HG02840 (cell line): Measurements from ENCODE around the gene FAF1.

Experiments
- ATAC-seq: cut with Tn5 transposase; IDR thresholded peaks from one replicate; pipeline ENCODE4 v1.9.1; 2021; ENCODE audit warnings: mild to moderate bottlenecking, moderate library complexity, moderate number of reproducible peaks; ENCODE audit not compliant: unreplicated experiment, low FRiP score

Gene FAF1

DNA sequence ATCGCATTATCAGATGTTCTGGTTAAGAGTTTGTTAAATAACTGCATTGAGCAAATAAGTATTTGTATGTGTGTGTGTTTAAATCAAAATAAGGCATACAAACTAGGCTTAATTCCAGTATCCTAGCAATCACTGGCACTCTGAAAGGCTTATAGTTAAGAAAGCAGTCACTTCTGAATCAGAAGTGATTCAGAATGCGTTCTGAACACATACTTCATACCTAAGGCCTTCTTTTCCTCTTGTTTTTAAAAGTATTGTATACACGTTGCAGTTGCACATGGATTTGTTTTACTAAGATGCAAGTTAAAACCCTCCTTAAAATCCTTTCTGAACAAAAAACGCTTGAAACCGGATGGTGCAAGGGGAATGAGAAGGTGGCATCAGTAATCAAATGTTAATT, 298.4 kb downstream of the FAF1 start:
- ATAC-seq: no peak

DNA sequence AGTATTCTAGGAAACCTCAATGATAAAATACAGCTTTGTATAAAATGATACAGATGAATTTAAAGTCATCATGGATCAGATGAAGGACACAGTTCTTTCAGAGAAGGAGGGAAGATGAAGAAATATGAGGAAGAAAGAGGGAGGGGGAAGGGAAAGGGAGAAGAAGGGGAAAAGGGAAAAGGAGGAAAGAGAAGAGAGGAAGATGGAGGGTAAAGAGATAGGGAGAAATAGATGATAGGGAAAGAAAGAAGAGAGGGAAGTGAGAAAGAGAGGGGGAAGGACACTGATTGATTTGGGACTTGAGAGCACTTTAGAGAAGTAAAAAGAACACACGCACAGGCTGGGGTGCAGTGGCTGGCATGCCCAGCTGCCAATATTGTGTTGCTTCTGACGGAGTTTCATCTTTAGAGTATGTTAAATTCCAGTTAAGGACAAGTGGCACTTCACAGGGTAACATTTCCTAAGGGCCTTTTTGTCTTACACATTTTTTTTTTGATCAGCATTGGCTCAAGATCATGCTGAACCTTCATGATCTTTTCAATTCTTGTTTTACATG, 300.9 kb downstream of the FAF1 start:
- ATAC-seq: no peak

DNA sequence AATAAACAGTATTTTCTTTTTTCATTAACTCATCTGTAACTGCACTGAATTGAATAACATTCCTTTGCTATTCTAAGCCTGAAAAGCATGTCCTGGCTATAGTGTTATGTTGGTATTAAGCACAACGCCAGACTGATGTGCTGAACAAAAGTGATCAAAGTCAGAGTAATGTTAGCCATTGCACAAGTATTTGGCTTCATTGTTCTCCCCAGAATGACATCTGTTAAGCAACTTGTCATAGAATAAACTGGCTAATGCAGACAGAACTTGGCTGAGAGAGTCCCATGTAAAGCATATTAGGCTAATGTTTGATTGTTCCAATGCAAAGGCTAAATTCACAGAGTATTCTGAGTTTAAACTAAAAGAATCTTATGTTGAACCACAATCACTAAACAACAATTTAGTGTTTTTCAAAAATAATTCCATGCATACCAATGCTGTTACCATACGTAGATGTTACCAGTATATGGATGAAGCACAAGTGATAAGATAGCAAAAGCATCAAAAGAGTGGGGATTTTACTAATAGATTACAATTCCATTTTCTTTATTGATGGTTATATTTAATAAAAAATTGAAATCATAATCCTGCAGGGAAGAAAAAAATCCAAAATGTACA, 301.5 kb downstream of the FAF1 start:
- no peak for ATAC-seq

DNA sequence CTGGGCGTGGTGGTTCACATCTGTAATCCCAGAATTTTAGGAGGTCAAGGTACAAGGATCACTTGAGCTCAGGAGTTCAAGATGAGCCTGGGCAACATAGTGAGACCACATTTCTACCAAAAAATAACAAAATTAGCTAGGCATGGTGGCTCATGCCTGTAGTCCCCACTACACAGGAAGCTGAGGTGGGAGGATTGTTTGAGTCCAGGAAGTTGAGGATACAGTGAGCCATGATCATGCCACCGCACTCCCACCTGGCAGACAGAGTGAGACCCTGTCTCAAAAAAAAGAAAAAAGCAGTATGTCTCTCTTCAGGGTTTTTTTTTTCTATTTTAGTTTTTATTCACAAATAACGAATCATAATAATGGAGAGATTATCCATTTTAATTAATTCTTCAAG, 303.1 kb downstream of the FAF1 start:
- no peak for ATAC-seq

GRCh38 chr1:50651476-50652263, 308.4 kb downstream of the FAF1 start:
- no peak for ATAC-seq

GRCh38 chr1:50646526-50646925, 313.5 kb downstream of the FAF1 start:
- ATAC-seq: no peak

- no peak for ATAC-seq
Observed at GRCh38 chr1:50645139-50645538, 314.9 kb downstream of the FAF1 start.

DNA sequence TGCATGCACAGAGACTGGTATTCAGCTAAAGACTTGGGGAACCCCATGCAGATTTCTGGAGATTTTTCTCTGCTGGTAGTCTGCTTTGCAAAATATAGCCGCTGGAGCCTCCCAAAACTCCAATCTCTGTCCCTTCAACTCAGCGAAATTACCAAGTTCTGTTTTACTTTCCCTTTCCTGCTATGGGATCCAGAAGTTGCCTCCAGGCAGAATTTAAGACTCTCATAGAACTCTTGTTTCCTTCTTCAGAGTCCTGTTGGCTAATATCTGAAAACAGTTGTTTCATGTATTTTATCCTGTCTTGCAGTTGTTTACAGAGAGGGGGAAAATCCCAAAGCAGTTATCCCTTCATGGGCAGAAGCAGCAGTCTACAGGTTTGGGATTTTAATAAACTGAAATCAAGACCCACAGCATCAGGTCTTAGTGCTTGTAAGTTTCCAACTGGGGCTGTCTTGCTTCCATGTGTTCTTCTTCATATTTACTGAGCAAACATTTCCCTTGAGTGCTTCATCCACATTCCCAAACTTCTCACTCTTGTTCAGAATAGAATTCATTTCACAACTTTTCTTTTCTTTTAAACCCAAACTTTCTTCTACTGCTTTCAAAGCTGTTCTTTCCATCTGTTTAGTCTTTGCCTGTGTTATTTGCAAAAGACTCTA, 315.5 kb downstream of the FAF1 start:
- ATAC-seq: no peak

GRCh38 chr1:50637460-50637859, 322.6 kb downstream of the FAF1 start:
- ATAC-seq: no peak

DNA sequence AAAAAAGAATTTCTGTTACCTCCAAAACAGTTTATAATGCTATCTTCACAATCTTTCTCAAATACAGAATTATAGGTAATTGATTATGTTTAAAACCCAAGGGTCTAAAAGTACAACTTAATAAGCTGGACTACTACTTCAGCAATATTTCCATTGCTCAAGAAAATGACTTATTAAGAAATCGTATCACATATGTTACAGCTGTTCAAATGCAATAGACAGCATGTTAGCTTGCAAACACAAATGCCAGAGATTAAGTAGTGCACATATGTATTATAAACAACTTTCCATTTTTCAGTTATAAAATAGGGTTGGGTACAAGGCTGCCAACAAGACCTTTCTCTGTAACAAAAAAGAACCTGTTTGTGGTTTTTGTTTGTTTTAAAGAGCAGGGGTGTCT, 325.8 kb downstream of the FAF1 start:
- ATAC-seq: no peak

DNA sequence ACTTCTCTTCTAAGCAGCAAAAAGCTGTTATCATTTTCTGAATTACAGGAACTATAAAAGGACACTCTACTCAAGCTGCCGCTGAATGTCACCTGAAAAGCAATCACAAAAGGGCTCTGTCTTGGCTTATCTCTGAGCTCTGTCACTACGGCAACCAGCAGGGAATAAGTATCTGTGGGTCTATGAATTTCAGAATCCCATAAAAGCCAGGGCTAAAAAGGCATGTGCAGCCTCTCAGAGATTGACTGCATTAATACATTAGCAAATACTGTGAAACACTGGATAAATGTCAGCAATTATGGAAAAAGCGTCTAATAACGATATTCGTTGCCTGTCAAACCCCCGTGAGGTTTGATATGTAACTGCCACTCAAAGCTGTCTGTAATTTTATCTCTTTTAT, 326.6 kb downstream of the FAF1 start:
- ATAC-seq: no peak

DNA sequence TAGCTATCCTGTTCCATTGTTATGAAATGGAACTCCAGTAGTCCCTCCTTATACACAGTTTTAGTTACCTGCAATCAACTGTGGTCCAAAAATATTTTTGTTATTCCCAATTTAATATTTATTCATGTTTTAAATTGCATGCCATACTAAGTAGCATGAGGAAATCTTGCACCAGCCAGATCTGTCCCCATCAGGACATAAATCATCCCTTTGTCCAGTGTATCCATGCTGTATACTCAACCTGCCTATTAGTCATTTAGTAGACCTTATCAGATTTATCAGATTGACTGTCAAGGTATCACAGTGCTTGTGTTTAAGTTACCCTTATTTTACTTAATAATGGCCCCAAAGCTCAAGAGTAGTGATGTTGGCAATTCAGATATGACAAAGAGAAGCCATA, 328.9 kb downstream of the FAF1 start:
- no peak for ATAC-seq

DNA sequence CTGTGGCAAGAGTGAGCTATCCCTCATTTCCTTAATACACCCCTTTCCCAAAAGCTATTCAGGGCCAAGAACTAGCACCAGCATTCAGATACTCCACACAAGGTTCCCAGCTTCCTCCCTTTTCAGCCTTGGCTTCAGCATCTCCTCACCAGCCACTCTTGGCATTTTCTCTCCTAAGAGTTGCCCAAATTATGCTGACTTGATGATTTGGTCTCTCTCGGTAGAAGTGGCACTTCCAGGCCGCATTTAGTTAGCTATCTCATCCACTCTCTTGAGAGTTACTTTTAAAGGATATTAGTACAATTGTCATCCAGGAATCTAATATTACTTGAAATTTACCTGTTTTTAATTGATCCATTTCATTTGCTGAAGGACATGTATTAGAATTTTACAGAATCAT, 337.8 kb downstream of the FAF1 start:
- no peak for ATAC-seq

DNA sequence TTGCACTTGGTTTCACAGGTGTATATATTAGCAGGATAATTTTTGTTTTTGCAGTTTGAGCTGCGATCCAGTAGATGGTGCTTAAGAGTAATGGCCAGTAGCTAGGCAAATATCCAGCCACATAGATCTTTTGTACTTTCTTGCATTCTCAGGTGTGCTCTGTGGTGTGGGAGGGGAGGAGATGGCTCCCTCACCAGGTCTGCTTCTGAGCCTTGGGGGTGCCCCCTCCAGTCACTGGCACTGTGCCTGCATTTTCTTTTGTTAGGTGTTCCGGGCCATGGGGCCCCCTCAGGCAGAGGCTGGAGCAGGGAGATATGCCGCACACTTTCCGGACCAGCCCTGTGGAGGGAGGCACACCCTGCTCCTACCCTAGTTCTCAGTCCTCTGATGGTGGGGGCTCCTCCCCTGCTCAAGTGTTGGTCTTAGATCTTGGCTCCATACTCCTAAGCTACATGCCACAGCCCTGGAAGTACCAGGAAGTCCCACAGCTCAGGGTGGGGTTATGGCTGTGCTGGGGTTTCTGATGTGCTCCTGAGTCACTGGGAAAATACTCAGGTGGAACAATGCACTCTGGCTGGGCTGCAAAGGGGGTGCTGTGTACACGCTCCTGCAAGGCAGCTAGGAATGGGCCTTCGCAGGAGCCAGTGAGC, 339.3 kb downstream of the FAF1 start:
- ATAC-seq: no peak

- no peak for ATAC-seq
Observed at GRCh38 chr1:50615036-50615750, 344.9 kb downstream of the FAF1 start.

DNA sequence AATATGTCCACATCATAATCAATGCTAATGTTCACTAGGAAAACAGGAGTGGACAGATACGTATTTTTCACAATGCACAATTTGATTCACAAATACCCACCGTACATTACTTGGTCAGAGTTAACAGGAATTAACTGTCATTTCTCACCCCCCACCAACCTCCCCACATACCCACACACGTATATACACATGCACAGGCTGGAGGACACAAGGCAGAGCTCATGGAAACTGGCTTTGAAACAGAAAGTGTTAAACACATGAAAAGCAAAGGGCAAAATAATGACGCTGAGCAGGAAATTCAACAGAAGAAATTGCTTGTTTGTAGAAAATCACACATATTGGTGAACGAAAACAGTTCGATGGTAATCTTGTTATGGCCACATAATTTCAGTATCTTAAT, 348.4 kb downstream of the FAF1 start:
- no peak for ATAC-seq

DNA sequence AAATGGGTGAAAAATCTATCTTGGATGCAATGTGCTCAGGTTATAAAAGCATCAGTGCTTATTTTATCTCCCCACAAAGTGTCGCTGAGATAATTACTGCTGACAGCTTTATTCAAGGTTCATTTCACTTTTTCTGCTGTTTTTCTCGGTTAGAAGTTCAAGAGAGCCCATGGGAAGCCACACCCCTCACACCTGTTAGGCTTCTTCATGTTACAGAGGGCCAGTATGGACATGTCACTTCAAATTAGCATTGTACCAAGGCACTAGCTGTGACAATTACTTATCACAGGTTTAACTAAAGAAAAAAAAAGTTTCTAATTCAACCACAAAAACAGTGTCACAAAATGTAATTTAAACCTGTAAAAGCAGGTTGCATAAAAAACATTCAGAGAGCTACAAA, 349.5 kb downstream of the FAF1 start:
- no peak for ATAC-seq

GRCh38 chr1:50609508-50609907, 350.6 kb downstream of the FAF1 start:
- ATAC-seq: no peak

DNA sequence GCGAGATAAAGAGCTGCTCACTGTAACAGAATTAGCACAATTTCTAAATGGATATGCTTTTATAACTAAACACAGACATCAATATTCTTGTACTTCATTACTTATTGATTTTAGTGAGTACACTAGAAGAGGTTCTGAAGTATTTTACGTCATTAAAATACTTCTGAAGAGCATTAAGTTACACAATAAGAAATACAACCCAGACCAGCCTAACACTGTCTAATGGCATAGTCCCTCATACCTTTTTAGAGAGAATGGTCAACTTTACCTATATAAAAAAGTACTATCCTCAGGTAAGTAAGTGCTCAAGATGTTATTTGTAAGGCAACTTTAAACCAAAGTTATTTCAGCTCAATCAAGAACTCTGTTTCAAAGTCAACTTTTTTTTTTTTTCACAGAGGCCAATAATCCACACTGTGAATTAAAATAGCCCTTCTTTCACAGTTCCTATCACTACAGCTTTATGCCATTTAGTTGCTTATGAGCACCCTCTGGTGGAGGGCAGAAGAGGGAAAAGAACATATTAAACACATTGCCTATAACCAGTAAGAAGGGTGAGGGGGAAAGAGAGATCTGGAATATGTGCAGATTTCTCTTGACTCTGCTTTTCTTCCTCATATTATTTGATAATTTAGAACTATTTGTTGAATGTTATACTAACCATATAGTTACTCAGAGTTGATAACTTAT, 354.7 kb downstream of the FAF1 start:
- no peak for ATAC-seq

GRCh38 chr1:50604580-50604979, 355.5 kb downstream of the FAF1 start:
- no peak for ATAC-seq
